Fibroblast of skin of left biceps (primary cell): ENCODE results near the gene CT45A9.
"Not testable (repeated sequence)": the region's sequence is repeated elsewhere in the genome, so short reads cannot be mapped to it uniquely, and the experiment has no call there.

Experiments used
- DNase-seq, 2 experiments: peaks; one replicate each; pipeline ENCODE4 v3.0.0-alpha.2; 2013; ENCODE audit warnings: low read depth in 2 of 2

CT45A9 gene

GRCh38 chrX:135871712-135872111, at the start of gene CT45A9:
Gene CT45A9 (minus strand): TSS chrX:135871812. CDS start chrX:135868061, 3,751 bp downstream.
- DNase-seq, result not testable (repeated sequence)

GRCh38 chrX:135920516-135920915, 48.9 kb upstream of the CT45A9 start:
- DNase-seq, result not testable (repeated sequence)

- no peak for DNase-seq
Observed at GRCh38 chrX:135914404-135914803, 42.8 kb upstream of the CT45A9 start.

GRCh38 chrX:135910251-135910650, 38.6 kb upstream of the CT45A9 start:
- no peak for DNase-seq

GRCh38 chrX:135893294-135893817, 21.7 kb upstream of the CT45A9 start, which contains the start of the genes CT45A10 and SAGE1:
Gene CT45A10 (minus strand): TSS chrX:135893444. CDS start chrX:135885344, 8,100 bp downstream.
Gene SAGE1 (plus strand): TSS chrX:135893716. CDS start chrX:135896243, 2,527 bp downstream.
- DNase-seq, result no peak

- DNase-seq, result no peak
Observed at GRCh38 chrX:135892781-135893180, 21.2 kb upstream of the CT45A9 start.

- no peak for DNase-seq
Observed at GRCh38 chrX:135890087-135890585, 18.5 kb upstream of the CT45A9 start.

GRCh38 chrX:135888976-135889375, 17.4 kb upstream of the CT45A9 start:
- DNase-seq, result not testable (repeated sequence)

- DNase-seq, result not testable (repeated sequence)
Observed at GRCh38 chrX:135888230-135888629, 16.6 kb upstream of the CT45A9 start.

- DNase-seq, result not testable (repeated sequence)
Observed at GRCh38 chrX:135882741-135883140, 11.1 kb upstream of the CT45A9 start.

- DNase-seq, result not testable (repeated sequence)
Observed at GRCh38 chrX:135854438-135854837, 17.2 kb downstream of the CT45A9 start, which contains the start of gene CT45A8. Gene CT45A8 (minus strand): TSS chrX:135854538. CDS start chrX:135850783, 3,755 bp downstream.

GRCh38 chrX:135837180-135837579, 34.4 kb downstream of the CT45A9 start, which contains the start of gene CT45A7:
Gene CT45A7 (minus strand): TSS chrX:135837280. CDS start chrX:135833533, 3,747 bp downstream.
- DNase-seq, result not testable (repeated sequence)

GRCh38 chrX:135819912-135820311, 51.7 kb downstream of the CT45A9 start, which contains the start of gene CT45A2:
Gene CT45A2 (minus strand): TSS chrX:135820012. CDS start chrX:135816265, 3,747 bp downstream.
- DNase-seq, result not testable (repeated sequence)
